HG02678 (cell line): Measurements from ENCODE around the gene CRB1.
"Not testable (repeated sequence)": the region's sequence is repeated elsewhere in the genome, so short reads cannot be mapped to it uniquely, and the experiment has no call there.

ENCODE experiments used
- ATAC-seq: cut with Tn5 transposase; IDR thresholded peaks from one replicate; pipeline ENCODE4 v1.9.1; 2021; ENCODE audit warnings: mild to moderate bottlenecking, moderate library complexity; ENCODE audit not compliant: unreplicated experiment

The CRB1 gene

DNA sequence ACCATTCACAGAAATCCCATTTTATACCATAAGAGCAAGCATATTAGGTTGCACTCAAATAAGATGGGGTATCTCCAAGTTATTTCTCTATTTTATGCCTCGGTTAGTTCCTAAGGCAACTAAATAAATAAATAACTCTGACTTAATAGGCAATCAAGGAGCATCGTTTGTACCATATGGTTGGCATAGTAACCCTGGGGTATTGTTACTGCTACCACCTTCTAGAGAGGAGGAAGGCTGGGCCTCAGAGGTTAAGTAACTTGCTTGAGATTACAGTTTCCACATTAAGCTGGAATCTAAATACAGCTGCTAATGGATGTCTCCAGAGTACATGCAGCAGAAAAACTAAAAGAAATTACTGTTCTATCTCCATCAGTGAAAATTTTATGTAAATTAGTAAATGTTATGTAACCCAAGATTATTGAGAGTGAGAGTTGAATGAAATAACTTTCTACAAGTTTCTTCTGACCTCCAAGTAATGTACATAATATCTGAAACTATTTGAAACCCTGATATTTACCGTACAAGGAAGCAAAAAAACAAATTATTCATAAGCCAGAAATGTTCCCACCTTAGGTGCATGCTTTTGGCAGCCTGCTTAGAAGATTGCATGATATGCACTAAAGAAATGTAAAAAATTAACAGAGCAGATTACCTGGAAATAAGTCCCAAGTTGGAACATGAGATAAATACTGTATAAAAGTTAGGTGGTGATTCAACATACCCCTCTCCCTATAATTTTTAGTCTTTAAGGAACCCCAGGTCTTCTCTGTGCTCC is 127.0 kb downstream of the CRB1 start:
- no peak for ATAC-seq

DNA sequence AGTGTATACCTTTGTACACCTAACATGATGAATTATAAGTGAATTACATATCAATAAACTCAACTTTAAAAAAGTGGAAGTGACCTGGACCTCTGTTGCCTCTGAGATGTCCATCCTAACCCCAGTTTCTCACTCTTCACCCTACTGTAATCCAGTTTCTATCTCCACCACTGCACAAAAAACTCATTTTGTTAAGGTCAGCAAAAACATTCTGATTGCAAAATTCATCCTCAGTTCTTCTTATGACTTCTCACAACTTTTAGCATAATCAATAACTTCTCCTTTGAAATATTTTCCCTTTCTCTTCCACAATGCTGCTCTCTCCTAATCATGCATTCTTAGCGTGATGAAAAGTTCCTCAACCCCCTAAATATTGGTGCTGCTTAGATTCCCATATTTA is 129.8 kb downstream of the CRB1 start:
- no peak for ATAC-seq

DNA sequence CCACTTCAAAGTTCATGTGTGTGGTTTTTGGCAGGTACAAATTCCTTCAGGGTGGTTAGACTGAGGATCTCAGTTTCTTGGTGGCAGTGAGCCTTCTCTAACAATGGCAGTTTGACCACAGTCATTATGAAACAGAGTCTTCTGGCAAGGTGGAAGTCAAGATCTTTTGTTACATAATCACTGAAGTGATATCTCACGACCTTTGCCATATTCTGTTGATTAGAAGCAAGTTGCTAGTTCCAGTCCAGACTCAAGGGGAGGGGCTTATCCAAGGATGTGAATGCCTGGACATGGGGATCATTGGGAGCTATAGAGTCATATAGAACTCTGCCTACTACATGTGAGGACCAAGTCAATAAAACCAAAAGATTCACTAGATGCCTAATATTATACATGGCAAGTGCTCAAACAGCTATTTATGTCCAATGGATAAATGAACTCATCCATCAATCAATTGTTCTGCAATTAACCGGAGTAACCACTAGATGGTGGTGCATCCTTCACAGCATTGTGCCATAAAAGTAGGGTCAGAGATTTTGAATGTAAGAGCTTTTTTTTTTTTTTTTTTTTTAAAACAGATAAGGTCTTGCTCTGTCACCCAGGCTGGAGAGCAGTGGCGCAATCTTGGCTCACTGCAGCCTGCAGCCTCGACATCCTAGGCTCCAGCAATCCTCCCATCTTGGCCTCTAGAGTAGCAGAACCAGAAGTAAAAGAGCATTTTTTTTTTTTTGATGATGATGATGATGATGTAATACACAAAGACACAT is 131.9 kb downstream of the CRB1 start:
- ATAC-seq, result peak; percentile 81

DNA sequence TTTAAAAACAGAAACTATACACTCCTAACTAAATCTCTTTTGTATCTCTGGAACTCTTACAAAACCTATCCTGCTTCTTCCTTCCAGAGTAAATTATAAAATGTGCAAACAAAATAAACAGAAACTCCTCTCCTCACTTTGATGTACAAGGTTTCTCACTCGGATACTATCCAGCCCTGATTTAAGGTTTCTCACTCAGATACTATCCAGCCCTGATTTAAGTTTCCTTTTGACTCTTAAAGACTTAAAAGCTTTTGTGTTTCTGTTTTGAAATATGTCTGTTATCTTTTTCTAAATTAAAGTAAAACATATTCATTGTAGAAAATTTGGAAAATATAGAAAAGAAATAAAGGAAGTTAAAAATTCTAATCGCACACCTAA is 132.5 kb downstream of the CRB1 start:
- no peak for ATAC-seq

DNA sequence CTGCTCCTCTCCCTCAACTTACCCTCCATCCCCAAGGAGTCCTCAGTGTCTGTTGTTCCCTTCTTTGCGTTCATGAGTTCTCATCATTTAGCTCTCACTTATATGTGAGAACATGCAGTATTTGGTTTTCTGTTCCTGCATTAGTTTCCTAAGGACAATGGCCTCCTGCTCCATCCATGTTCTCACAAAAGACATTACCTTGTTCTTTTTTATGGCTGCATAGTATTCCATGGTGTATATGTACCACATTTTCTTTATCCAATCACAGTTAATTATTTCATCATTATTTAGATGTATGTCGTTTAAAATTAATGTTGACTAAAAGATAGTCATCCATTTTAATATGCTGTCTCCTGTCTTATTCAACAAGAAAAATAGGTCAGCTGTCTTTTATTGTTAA is 134.1 kb downstream of the CRB1 start:
- ATAC-seq, result no peak

DNA sequence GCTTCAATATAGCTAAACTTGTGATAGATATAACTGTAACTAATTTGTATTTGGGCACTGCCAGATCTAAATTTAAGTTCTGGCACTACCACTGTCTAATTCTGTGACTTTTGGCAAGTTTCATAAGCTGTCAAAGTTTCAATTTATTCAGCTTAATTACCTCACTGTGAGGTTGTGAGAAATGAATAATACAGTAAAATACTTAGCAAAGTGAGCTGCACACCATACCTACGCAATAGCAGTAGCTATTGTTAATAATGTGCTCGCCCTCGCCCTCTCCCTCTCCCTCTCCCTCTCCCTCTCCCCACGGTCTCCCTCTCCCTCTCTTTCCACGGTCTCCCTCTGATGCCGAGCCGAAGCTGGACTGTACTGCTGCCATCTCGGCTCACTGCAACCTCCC is 136.7 kb downstream of the CRB1 start:
- not testable (repeated sequence) for ATAC-seq

DNA sequence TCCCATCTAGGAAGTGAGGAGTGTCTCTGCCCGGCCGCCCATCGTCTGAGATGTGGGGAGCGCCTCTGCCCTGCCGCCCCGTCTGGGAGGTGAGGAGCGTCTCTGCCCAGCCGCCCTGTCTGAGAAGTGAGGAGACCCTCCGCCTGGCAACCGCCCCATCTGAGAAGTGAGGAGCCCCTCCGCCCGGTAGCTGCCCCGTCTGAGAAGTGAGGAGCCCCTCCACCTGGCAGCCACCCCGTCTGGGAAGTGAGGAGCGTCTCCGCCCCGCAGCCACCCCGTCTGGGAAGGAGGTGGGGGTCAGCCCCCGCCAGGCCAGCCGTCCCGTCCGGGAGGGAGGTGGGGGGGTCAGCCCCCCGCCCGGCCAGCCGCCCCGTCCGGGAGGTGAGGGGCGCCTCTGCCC is 137.6 kb downstream of the CRB1 start:
- ATAC-seq, result not testable (repeated sequence)

DNA sequence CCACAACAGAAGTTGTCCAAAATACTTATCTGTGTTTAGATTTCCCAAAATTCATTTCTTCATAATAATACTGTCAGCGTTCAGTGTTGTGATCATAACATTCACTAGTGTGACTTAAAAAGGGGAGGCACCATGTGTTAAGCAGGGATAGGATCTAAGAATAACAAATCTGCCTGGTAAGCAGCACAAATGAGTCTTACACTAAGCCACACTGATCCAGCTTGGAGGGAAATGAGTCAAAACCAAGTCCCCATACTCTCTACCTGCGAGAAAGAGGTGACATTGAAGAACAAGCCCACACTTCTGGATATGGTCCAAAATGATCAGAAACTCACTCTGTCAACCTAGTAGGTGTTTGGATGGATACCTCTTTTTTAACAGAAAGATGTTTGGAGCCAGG is 145.5 kb downstream of the CRB1 start:
- ATAC-seq, result no peak

DNA sequence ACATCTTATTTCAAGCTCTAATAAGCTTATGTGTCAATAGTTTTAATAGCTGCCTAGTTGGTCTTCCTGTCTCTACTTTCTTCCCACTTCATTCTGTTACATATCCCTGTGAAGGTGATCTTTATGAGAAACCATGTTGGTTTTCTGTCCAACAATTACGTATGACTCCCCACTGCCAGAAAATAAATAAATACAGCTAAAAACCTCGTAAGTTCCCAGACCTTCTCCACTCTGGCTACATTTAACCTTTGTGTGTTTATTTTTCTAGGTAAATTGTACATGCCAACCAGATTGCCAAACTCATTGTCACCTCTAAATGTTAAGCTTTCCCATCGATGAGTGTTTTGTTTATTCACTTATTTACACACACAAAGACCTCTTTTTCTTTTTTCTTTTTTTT is 147.2 kb downstream of the CRB1 start:
- no peak for ATAC-seq

DNA sequence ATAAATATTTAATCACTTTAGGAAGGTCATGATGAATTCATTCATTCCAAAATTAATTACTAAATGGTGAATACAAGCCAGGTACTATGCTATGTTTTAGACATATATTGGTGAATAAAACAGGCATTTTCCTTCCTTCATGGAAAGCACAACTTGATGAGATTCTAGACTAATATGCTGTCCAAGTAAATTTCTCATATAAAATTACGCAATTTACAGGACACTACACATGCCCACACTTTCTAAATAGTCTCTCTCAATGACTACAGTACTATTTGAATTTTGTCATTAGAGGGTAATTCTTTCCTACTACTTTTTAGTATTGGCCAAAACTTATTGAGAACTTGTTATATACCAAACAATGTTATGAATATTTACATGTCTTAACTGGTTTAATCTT is 150.6 kb downstream of the CRB1 start:
- ATAC-seq, result no peak

DNA sequence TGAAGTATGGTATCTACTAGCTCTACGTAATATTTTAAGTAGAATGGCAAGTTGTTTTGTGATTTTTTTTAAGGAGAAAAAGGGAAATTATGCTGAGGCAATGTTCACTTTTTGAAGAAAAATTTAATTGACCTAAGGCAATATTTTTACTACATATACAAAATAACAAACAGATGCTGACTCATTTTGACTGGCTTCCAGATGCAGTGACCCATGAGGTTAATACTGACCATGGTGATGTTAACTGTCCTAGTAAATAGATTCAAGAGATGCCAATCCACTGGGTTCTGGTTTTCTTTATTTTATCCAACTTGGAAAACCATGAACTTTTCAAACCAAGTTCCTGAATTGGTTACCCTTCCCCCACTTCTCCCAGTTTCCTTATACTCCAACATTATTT is 154.9 kb downstream of the CRB1 start:
- ATAC-seq, result no peak

DNA sequence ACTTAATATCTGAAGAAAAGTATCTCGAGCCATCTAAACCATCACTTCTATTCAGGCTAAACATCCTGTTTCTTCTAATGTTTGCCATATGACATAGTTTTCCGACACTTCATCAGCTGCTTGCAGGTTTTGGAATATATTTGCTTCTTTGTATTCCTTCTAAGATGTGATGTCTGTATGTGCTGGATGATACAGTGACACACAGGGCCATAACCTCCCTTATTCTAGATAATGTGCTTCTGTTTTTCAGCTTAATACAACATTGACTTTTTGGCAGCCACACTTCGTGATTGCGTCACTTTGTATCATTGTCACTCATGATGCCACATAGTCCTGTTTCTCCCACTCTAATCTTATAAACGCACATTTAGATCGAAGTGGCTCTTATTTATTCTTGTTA is 156.3 kb downstream of the CRB1 start:
- no peak for ATAC-seq

DNA sequence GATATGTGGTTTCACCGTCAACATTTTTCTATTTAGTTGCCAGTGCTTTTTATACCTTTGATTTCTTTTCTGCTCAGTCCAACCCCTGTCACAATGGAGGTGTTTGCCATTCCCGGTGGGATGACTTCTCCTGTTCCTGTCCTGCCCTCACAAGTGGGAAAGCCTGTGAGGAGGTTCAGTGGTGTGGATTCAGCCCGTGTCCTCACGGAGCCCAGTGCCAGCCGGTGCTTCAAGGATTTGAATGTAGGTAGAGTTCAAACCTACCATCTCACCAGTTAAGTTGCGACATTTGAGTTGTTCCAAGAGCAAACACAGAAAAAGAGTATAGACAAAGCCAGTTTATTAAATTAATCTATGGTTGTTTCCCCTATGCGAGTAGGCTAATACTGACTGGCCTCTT is 161.3 kb downstream of the CRB1 start:
- no peak for ATAC-seq

DNA sequence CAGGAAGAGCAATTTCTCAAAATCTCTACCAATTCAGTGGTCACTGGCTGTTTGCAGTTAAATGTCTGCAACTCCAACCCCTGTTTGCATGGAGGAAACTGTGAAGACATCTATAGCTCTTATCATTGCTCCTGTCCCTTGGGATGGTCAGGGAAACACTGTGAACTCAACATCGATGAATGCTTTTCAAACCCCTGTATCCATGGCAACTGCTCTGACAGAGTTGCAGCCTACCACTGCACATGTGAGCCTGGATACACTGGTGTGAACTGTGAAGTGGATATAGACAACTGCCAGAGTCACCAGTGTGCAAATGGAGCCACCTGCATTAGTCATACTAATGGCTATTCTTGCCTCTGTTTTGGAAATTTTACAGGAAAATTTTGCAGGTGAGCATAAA is 167.2 kb downstream of the CRB1 start:
- no peak for ATAC-seq

DNA sequence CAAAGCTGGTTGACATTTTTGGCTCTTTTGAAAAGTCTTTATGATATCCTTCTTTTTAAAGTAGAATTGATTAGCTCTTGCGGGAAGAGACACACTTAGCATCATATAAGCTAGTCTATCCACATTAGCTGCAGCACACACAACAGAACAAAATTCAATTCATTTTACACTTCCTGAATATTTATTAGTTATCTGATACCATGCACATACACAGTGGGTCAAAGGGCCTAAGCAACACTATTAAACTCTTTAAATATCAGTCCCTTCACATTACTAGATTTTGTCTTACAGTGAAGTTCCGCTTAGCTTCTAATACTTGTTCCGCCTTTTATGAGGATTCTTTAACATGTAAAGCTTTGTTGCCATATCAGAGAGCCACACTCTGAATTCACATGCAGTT is 169.5 kb downstream of the CRB1 start:
- ATAC-seq, result no peak

DNA sequence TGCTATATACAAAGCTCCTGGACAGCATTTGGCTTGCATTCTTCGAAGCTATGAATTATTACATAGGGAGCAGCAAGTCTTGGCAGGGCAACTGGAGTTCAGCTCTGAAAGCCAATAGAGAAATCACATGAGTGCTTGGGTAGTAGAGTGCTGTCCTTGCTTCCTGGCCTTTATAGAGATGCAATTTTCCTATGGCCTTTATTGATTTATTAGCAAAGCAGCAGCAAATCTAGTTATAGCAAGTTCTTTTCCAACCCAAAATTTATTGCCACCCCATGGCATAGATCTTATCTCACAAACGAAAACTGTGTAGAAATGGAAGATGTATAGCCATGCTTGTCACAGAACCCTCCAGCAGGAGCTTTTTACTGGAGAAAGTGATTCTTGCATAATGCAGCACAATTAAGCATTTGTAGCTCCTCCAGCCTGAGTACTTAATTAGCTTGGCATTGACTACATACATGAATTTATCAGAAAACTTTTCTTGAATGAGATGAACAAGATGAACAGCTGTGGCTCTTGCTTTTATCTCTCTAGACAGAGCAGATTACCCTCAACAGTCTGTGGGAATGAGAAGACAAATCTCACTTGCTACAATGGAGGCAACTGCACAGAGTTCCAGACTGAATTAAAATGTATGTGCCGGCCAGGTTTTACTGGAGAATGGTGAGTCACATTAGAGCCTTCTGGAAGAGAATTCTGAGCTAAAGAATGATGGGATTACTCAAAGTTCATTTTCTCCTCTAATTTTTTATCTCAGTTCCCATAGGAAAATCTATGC is 170.1 kb downstream of the CRB1 start:
- no peak for ATAC-seq

DNA sequence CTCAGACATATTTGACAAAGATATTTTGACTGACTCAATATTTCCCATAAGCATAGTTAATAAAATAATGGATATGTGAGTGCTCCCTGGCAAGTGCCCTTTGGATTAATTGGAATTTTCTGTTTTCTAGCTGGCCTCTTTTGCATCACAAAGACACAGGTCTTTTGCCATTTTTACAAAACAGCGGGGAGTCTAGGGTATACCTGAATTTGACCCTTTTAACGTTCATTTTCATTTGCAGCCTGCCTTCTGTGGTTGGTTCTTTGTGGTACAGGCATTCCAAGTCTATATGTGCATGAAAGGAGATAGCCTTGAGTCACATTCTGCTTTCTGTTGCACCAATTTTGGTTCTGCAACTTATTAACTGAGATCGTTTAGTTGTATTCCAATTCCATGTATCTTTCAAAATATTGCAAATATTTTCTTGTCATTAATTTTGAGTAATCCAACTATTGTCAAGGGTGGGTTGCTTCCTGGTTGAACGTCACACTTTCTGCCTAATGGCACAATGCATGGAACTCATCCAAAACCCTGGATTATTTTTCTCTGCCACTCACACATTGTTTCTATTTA is 171.7 kb downstream of the CRB1 start:
- no peak for ATAC-seq

DNA sequence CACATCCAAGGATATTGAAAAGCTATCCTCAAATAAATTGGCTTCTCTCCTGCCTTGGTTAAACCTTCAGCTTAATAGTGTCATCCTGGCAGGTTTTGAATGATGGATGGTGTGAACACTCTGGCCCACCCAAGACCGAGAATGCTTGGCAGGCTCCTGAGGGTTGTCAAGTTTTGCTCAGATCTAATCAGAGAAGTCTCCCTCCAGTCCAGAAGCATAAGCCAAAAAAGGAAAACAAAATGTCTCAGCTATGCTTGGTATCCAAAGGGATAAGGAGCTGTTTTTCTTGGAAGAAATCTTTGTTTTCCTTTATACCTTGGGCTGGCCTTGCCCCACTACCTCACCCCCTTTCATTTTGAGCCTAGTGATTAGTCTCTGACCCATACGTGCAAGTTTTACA is 172.7 kb downstream of the CRB1 start:
- no peak for ATAC-seq

DNA sequence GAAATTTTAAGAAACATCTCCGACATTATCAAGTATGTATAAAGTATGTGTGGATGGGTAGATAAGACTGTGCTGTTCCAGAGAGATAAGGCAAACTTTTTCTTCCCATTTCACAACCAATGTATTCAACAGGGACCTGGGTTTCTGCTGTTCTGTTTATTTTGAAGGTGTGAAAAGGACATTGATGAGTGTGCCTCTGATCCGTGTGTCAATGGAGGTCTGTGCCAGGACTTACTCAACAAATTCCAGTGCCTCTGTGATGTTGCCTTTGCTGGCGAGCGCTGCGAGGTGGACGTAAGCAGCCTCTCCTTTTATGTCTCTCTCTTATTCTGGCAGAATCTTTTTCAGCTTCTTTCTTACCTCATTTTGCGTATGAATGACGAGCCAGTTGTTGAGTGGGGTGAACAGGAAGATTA is 174.0 kb downstream of the CRB1 start:
- no peak for ATAC-seq

DNA sequence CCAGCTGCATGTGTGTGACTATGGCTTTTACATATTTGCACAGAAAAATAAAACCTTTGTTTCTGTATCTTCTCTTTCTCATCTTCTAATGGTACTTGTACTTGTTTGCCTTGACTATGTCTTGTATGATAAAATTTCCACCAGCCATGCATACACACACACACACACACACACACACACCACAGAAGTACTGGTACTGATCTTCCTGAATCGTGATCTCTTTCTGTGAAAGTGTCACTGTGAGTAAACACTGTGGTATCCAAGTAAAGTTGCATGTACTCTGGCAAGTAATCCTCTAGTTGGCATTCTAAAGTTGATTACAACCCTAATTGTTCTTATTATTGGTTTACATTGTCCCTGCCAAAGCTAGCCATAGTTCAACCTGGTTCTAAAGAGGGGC is 176.7 kb downstream of the CRB1 start:
- ATAC-seq, result no peak

DNA sequence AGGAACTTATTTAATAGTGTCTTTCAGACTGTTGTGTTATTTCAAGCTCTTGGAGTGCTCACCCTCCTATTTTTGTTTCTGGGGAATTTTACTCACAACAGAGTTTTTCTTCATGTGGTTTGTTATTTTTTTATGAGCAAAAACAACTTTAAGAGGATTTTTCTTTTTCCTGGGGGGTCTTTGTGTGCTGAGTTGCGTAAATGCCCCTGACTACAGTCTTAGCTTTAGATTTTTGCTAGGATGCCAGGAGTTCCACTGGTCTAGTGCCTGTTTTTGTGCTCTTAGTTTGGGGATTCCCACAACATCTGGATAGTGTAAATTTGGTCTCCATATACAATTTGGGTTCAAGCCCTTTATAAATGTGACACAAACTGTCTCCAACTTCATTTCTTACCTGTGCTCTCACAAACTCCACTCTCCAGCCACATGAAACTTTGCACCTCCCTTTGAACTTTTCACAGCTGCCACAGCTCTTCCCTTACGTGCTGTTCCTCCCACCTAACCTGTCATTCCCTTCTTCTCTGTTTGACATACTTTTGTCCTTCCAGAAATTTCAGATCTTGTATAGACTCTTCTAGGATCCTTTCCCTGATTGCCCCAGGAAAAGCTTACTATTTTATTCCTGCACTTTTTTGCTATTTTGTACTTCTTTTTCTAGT is 180.2 kb downstream of the CRB1 start:
- ATAC-seq, result no peak
